Measurements from ENCODE around the gene RGS1.

GRCh38 chr1:192603218-192603787 lies 27.7 kb downstream of the RGS1 start:
- TF ChIP-seq CTCF (tag by site-specific recombination; IDR thresholded peaks at IDR 0.05) (no peak), OVOL3 (tag by site-specific recombination; IDR thresholded peaks at IDR 0.05) (no peak), ATF2 (tag by site-specific recombination; IDR thresholded peaks at IDR 0.05; ENCODE audit: low read depth) (no peak), ZBTB10 (tag by site-specific recombination; IDR thresholded peaks at IDR 0.05) (no peak), ZNF639 (tag by site-specific recombination; IDR thresholded peaks at IDR 0.05) (no peak), ZNF629 (tag by site-specific recombination; IDR thresholded peaks at IDR 0.05) (no peak), ZNF211 (tag by site-specific recombination; IDR thresholded peaks at IDR 0.05; ENCODE audit: low read depth) (no peak), TCF7L2 (IDR thresholded peaks at IDR 0.05; ENCODE audit: borderline replicate concordance, low read depth, low read length) (no peak), PATZ1 (tag by site-specific recombination; IDR thresholded peaks at IDR 0.05) (no peak), ZNF510 (tag by site-specific recombination; IDR thresholded peaks at IDR 0.05; ENCODE audit: insufficient replicate concordance) (no peak), ZNF133 (tag by site-specific recombination; IDR thresholded peaks at IDR 0.05) (no peak), ZNF707 (tag by site-specific recombination; IDR thresholded peaks at IDR 0.05) (no peak)

Measured in HEK293 (cell line).